Raji (cell line): ENCODE results near the gene GRID1.

Source experiments
- POLR2A ChIP-seq: IDR thresholded peaks from 2 replicates; pipeline ENCODE4 v1.6.1; 2011; ENCODE audit warnings: low read depth, low read length, control low read depth; ENCODE audit not compliant: insufficient read depth

Gene GRID1

GRCh38 chr10:85624511-85624910 lies 742.1 kb downstream of the GRID1 start:
- TF ChIP-seq POLR2A, result no peak

- no peak for TF ChIP-seq POLR2A
These were observed 742.8 kb downstream of the GRID1 start for GRCh38 chr10:85623758-85624157.

GRCh38 chr10:85623342-85623741 lies 743.3 kb downstream of the GRID1 start:
- TF ChIP-seq POLR2A, result no peak

- no peak for TF ChIP-seq POLR2A
These were observed 744.2 kb downstream of the GRID1 start for GRCh38 chr10:85622425-85622824.

GRCh38 chr10:85621562-85621961 lies 745.0 kb downstream of the GRID1 start:
- TF ChIP-seq POLR2A, result no peak

- no peak for TF ChIP-seq POLR2A
These were observed 745.8 kb downstream of the GRID1 start for GRCh38 chr10:85620807-85621206.

- TF ChIP-seq POLR2A, result no peak
These were observed 746.8 kb downstream of the GRID1 start for GRCh38 chr10:85619832-85620231.

- no peak for TF ChIP-seq POLR2A
These were observed 747.8 kb downstream of the GRID1 start for GRCh38 chr10:85618841-85619240.

GRCh38 chr10:85617751-85618546 lies 748.6 kb downstream of the GRID1 start:
- TF ChIP-seq POLR2A, result no peak

- TF ChIP-seq POLR2A, result no peak
These were observed 751.0 kb downstream of the GRID1 start for GRCh38 chr10:85615556-85615955.

GRCh38 chr10:85614981-85615380 lies 751.6 kb downstream of the GRID1 start:
- no peak for TF ChIP-seq POLR2A

- no peak for TF ChIP-seq POLR2A
These were observed 752.0 kb downstream of the GRID1 start for GRCh38 chr10:85614566-85614965.

- TF ChIP-seq POLR2A, result no peak
These were observed 753.2 kb downstream of the GRID1 start for GRCh38 chr10:85613391-85613790.

GRCh38 chr10:85612833-85613232 lies 753.8 kb downstream of the GRID1 start:
- TF ChIP-seq POLR2A, result no peak

GRCh38 chr10:85612378-85612775 lies 754.2 kb downstream of the GRID1 start:
- TF ChIP-seq POLR2A, result no peak

GRCh38 chr10:85611746-85612377 lies 754.7 kb downstream of the GRID1 start:
- no peak for TF ChIP-seq POLR2A
